ENCODE results near the gene NUDT17. TPM values are rescaled to one million over a fixed set of nuclear protein-coding genes. Genes with fewer than 3 reads are reported as not detected.

NUDT17 gene
- total and polyA plus RNA-seq, 2 of the 8 experiments (the other 6 are each of a cell fraction or from before 2014, with no cell fraction given), result 2.7 to 4.1 TPM

GRCh38 chr1:145826030-145826429 lies 19.4 kb upstream of the NUDT17 start (continued):
- TF ChIP-seq CHD7 (IDR thresholded peaks at IDR 0.05; ENCODE audit: insufficient replicate concordance, low read length) (no peak), SIN3A (conservative IDR thresholded peaks at IDR 0.05 in 1 of 2, IDR thresholded peaks at IDR 0.05 in 1 of 2; ENCODE audit: low read depth in 1 of 2, low read length in 2 of 2) (no peak), EP300 (IDR thresholded peaks at IDR 0.05; ENCODE audit: borderline replicate concordance in 1 of 2, low read depth in 2 of 2, low read length in 2 of 2) (no peak), CTBP2 (IDR thresholded peaks at IDR 0.05; ENCODE audit: borderline replicate concordance, insufficient read depth, insufficient read length, low read length) (no peak), BCL11A (IDR thresholded peaks at IDR 0.05; ENCODE audit: low read depth in 2 of 2, low read length in 2 of 2) (no peak), MAFK (IDR thresholded peaks at IDR 0.05; ENCODE audit: low read depth, low read length) (no peak), SAP30 (IDR thresholded peaks at IDR 0.05; ENCODE audit: insufficient read depth, insufficient replicate concordance, low read length) (no peak)
